Heart right ventricle (tissue), 16 donors: Measurements from ENCODE around the gene UNC5B. TPM values are rescaled to one million over a fixed set of nuclear protein-coding genes. Genes with fewer than 3 reads are reported as not detected.
A peak's percentile ranks its signal among the peaks of the same experiment; 100 is the strongest.

Experiments used
- ATAC-seq, 8 donors: fragments of 200-7000 bp; cut with Tn5 transposase; one replicate each; pipeline ENCODE4 v1.9.1; 2020; ENCODE audit warnings: mild to moderate bottlenecking in 8 of 8, moderate library complexity in 8 of 8, moderate number of reproducible peaks in 1 of 8
- DNase-seq, 2 donors: peaks; one replicate each; pipeline ENCODE4 v3.0.0-alpha.2; 2020
- H3K27ac ChIP-seq, 10 donors: fragments of 200-600 bp; sonication (generic) in 2 of 10; one replicate each; pipeline versions ENCODE4 v1.5.0 to v1.8.0; 2020 to 2022; ENCODE audit warnings: mild to moderate bottlenecking in 3 of 10
- H3K27me3 ChIP-seq, 7 donors: fragments of 200-600 bp; one replicate each; pipeline ENCODE4 v1.8.0; 2021 to 2022; ENCODE audit warnings: mild to moderate bottlenecking in 2 of 7
- H3K36me3 ChIP-seq, 9 donors: fragments of 200-600 bp; sonication (generic) in 1 of 9; one replicate each; pipeline versions ENCODE4 v1.5.0 to v1.8.0; 2020 to 2022; ENCODE audit warnings: mild to moderate bottlenecking in 2 of 9
- H3K4me1 ChIP-seq, 9 donors: fragments of 200-600 bp; sonication (generic) in 1 of 9; one replicate each; pipeline versions ENCODE4 v1.5.0 to v1.8.0; 2020 to 2022; ENCODE audit warnings: mild to moderate bottlenecking in 4 of 9
- H3K4me3 ChIP-seq, 10 donors: fragments of 200-600 bp; sonication (generic) in 2 of 10; one replicate each; pipeline versions ENCODE4 v1.5.0 to v1.8.0; 2020 to 2022; ENCODE audit warnings: mild to moderate bottlenecking in 7 of 10, moderate library complexity in 2 of 10
- H3K9me3 ChIP-seq, 11 donors: fragments of 200-600 bp in 10 of 11; sonication (generic) in 2 of 11; one replicate each; pipeline versions ENCODE4 v1.5.0 to v1.8.0; 2013 to 2022; ENCODE audit warnings: mild to moderate bottlenecking in 2 of 11, control low read depth in 1 of 11, moderate library complexity in 1 of 11
- WGBS, 2 donors: extraction: QIAGEN DNeasy Blood & Tissue Kit; methylation state at CpG; one replicate each; pipeline ENCODE4 v1.1.7; 2013; ENCODE audit warnings: inconsistent platforms in 1 of 2; 5-methylcytosine and 5-hydroxymethylcytosine counted together
- intact Hi-C, 10 donors: fragments of 100-400 bp; cut with DNase I; formaldehyde crosslinking; loops; one replicate each; pipeline versions ENCODE4 v1.11.1 to v1.14.2; 2022
- polyA plus RNA-seq, 2 donors: library from polyadenylated mRNA; stranded (reverse); fragments of 200-250 nt; gene quantifications; one replicate each; pipeline ENCODE4 v1.2.3, GENCODE V29; 2013
- total RNA-seq, 10 donors: library from RNA; stranded (reverse); fragmentation: NEBNext Ultra II Directional in 3 of 10; extraction: Animal tissue kit (Norgen Biotek cat#: 25700) in 3 of 10; gene quantifications; one replicate each; pipeline versions ENCODE4 v1.2.1 to v1.2.4, GENCODE V29; 2021 to 2023
- TF ChIP-seq, protein P1 (sequence below), 9 donors: fragments of 200-600 bp; sonication (generic) in 2 of 9; IDR thresholded peaks; one replicate each; pipeline versions ENCODE4 v1.5.0 to v1.8.0; 2021 to 2022; ENCODE audit warnings: antibody characterized with exemption in 9 of 9, mild to moderate bottlenecking in 5 of 9, moderate library complexity in 1 of 9
- donor health status: Arrhythmogenic right ventricular cardiomyopathy.
- donor health status: ischemic (EF 13 %, LVEDD 7.1; RV severe dilation, severe dysfunction).
- donor health status: healthy with polysubstance abuse.
- donor health status: DM: no; HTN: yes; CAD: no.
- donor health status: DM: no; HTN: no; CAD: no.
- donor health status: ischemic (EF 25% LVEDD 6.9; RV normal size, moderate dysfunction).
- donor health status: ischemic (EF 25% LVEDD 5.7; RV mildly dilated, moderate dysfunction).
- donor health status: healthy.
- donor health status: DM: yes; HTN: yes; CAD: no.
- donor health status: Ischemic cardiomyopathy.
- donor health status: ischemic (EF 35%, LVEDD 5.7; RV mildly dilated, moderate dysfunction).
- donor health status: nonischemic (EF 11% LVEDD 7.7; RV severe dilation, severe dysfunction).
- donor health status: DM: yes; HTN: yes; CAD: no.
- donor health status: PGD.
- donor health status: ischemic (EF 29% LVEDD 5.4; RV normal size, mild dysfunction).
- donor health status: nonischemic (EF 23%, LVEDD 6.1; RV moderate dilation, normal function).

The UNC5B gene
- total and polyA plus RNA-seq, 12 donors: 3.3 to 20.6 (median 12.1) TPM

DNA sequence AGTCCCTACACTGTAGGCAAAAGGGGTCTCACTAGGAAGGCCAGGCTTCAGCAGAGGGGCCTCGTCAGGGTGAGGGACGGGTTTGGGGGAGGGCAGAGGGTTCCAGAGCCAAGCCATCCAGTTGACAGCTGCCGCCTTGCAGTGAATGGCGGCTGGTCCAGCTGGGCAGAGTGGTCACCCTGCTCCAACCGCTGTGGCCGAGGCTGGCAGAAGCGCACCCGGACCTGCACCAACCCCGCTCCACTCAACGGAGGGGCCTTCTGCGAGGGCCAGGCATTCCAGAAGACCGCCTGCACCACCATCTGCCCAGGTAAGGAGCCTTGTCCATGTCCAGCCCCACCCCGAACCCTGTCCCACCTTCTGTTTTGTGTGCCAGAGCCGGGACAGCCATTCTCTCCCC, 75.1 kb downstream of the UNC5B start:
- H3K36me3 ChIP-seq: peaks cover 0 to 99% (median 23%) of the 10 kb centered on the region in 9 donors
- H3K4me1 ChIP-seq: peaks cover 0 to 19% (median 6%) of the 10 kb centered on the region in 9 donors
- no peak overlapping the region for H3K4me3 ChIP-seq
- H3K9me3 ChIP-seq: no peaks in the 10 kb centered on the region
- ATAC-seq (no peak), DNase-seq (no peak)
- WGBS, 2 donors: 88 to 91% methylated on average over 14 of the region's 14 CpGs
- TF ChIP-seq, protein P1, sequence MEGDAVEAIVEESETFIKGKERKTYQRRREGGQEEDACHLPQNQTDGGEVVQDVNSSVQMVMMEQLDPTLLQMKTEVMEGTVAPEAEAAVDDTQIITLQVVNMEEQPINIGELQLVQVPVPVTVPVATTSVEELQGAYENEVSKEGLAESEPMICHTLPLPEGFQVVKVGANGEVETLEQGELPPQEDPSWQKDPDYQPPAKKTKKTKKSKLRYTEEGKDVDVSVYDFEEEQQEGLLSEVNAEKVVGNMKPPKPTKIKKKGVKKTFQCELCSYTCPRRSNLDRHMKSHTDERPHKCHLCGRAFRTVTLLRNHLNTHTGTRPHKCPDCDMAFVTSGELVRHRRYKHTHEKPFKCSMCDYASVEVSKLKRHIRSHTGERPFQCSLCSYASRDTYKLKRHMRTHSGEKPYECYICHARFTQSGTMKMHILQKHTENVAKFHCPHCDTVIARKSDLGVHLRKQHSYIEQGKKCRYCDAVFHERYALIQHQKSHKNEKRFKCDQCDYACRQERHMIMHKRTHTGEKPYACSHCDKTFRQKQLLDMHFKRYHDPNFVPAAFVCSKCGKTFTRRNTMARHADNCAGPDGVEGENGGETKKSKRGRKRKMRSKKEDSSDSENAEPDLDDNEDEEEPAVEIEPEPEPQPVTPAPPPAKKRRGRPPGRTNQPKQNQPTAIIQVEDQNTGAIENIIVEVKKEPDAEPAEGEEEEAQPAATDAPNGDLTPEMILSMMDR (IDR thresholded peaks at IDR 0.05): no peak
- intact Hi-C loops: loop anchor here in 6 of 10 donors (5.0 to 10.0 kb wide), 5 partner anchors 80 to 385 kb away; no protein-coding TSS in a partner anchor
- H3K27ac ChIP-seq: no peak overlapping the region
- no peaks in the 10 kb centered on the region for H3K27me3 ChIP-seq

DNA sequence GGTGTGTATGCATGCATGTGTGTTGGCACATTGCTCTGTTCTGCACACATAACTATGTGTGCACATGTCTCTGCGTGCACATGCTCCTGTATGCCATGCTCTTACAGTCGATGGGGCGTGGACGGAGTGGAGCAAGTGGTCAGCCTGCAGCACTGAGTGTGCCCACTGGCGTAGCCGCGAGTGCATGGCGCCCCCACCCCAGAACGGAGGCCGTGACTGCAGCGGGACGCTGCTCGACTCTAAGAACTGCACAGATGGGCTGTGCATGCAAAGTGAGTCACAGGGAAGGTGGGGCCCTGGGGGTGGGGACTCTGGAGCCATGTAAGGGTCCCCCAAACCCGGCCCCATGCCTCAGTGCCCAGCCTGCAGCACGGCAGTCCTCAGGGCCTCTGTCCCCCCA, 76.1 kb downstream of the UNC5B start:
- H3K36me3 ChIP-seq: peaks cover 0 to 99% (median 28%) of the 10 kb centered on the region in 9 donors
- no peaks in the 10 kb centered on the region for H3K27me3 ChIP-seq
- DNase-seq (no peak), ATAC-seq (no peak)
- no peak overlapping the region for H3K27ac ChIP-seq
- intact Hi-C loops: loop anchor here in 6 of 10 donors (5.0 to 10.0 kb wide), 5 partner anchors 81 to 386 kb away; no protein-coding TSS in a partner anchor
- TF ChIP-seq, protein P1 (IDR thresholded peaks at IDR 0.05): no peak
- no peak overlapping the region for H3K4me3 ChIP-seq
- no peaks in the 10 kb centered on the region for H3K9me3 ChIP-seq
- H3K4me1 ChIP-seq: peaks cover 0 to 19% (median 6%) of the 10 kb centered on the region in 9 donors
- 93 to 95% methylated on average over 15 of the region's 15 CpGs for WGBS, 2 donors

DNA sequence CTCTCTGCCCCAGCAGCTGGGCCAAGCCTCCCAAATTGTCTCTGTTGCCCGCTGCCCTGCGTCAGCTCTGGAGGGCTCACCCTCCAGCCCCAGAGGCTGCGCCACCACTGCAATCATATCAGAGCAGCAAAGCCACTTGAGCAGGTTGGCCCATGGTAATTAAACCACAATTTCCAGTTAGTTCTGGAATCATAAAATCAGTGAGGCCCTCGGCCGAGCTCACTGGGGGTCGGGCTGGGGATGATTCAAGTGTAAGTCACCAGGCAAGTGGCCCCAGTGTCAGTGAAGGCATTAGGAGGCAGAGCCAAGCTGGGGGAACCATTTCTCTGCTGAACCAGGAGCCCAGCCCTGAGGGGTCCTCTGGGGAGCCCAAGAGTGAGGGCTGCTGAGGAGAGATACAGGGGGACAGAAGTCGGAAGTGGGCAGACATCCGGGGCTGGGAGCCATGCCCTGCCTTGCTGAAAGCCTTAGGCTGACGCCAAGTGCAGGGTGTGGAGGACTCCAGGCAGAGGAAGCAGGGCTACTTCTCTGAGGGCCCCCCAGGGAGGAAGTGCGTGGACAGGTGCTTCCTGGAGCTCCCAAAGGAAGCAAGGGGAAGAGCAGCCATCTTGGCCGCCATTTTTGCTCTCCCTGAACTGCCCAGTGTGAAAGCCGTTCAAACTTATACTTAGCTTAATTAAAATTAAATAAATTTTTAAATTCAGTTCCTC, 77.2 kb downstream of the UNC5B start:
- Histone ChIP-seq H3K27me3 (no peaks in the 10 kb centered on the region), H3K4me1 (peaks cover 0 to 19% (median 6%) of the 10 kb centered on the region in 9 donors), H3K27ac (peak overlapping the region in 6 of 10 donors; percentile 18 to 66 (median 50)), H3K4me3 (no peak overlapping the region), H3K9me3 (no peaks in the 10 kb centered on the region), H3K36me3 (peaks cover 0 to 99% (median 36%) of the 10 kb centered on the region in 9 donors)
- intact Hi-C loops: loop anchor here in 6 of 10 donors (5.0 to 10.0 kb wide), 5 partner anchors 82 to 387 kb away; no protein-coding TSS in a partner anchor
- DNase-seq: peak in 1 of 2 donors; percentile 57
- 67 to 81% methylated on average over 12 of the region's 12 CpGs for WGBS, 2 donors
- peak in 7 of 8 donors; percentile 25 to 73 (median 54) for ATAC-seq
- TF ChIP-seq, protein P1 (IDR thresholded peaks at IDR 0.05): no peak

DNA sequence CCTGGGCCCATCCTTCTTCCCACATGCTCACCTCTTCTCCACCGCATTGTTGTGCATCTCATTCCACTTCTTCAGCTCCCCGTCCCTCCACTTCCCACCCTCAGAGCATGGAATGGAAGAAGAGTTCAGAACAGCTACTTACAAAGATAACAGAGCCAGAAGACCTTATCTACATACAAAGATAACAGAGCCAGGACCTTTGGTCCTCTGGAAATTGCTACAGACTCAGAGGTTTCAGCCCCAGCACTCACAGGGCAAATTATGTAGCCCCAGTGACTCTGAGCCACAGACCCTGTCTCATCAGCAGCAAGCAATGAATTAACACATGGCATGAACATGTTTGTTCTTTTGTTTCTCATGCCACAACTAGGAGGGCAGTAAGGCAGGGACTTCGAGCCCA, 78.0 kb downstream of the UNC5B start:
- H3K27ac ChIP-seq: peak overlapping the region in 5 of 10 donors; percentile 31 to 66 (median 50)
- H3K27me3 ChIP-seq: no peaks in the 10 kb centered on the region
- H3K4me1 ChIP-seq: peaks cover 0 to 15% (median 6%) of the 10 kb centered on the region in 9 donors
- H3K9me3 ChIP-seq: no peaks in the 10 kb centered on the region
- intact Hi-C loops: no loop called here
- 94 to 97% methylated on average over 3 of the region's 3 CpGs for WGBS, 2 donors
- DNase-seq (no peak), ATAC-seq (no peak)
- peaks cover 0 to 99% (median 36%) of the 10 kb centered on the region in 9 donors for H3K36me3 ChIP-seq
- TF ChIP-seq, protein P1 (IDR thresholded peaks at IDR 0.05): no peak
- H3K4me3 ChIP-seq: no peak overlapping the region
